HG03045 (cell line): ENCODE data around the gene RRBP1.

Source experiments
- ATAC-seq: cut with Tn5 transposase; IDR thresholded peaks from one replicate; pipeline ENCODE4 v1.9.1; 2021; ENCODE audit warnings: mild to moderate bottlenecking, moderate library complexity; ENCODE audit not compliant: unreplicated experiment

Gene RRBP1

DNA sequence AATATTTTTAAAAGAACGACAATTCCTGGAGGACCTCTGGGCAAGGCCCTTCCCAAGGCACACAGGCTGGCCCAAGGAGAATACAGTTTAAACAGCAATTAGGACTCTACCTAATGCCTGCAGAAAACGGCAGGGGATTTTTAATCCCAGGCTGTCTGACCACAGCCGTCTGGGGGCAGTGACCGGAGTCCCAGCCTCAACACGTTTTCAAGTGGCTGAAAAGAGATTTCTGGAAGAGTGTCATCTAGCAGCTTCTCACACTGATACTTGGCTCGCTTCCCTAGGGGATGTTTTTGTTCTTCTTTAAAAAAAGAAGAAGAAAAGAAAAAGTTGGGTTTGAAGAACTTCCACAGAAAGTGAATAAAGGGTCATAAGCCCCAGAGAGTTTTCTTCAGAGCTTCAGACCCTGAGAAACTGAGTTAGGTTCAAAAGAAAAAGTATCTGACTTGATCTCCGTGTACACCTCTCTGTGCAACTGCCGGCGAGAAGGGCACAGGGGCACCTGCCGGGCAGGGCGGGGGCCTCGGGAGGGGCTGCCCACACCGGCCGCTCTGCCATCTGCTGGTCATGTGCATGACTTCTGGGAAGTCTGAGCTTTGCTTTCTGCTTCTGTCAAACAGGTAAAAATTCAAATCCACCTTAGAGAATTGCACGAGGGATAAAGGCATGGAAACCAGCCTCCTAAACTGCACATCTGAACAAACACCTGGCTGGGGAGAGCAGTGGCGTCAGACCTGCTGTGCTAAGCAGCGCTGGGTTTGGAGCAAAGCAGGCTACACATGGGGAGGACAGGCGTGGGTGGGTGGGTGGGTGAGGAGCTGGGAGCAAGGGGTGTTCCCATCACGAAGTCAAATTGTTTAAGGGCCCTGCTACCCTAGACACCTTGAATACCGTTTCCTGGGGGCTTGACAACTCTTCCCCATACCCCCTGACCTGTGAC lies 33.0 kb downstream of the RRBP1 start:
- ATAC-seq, result no peak

DNA sequence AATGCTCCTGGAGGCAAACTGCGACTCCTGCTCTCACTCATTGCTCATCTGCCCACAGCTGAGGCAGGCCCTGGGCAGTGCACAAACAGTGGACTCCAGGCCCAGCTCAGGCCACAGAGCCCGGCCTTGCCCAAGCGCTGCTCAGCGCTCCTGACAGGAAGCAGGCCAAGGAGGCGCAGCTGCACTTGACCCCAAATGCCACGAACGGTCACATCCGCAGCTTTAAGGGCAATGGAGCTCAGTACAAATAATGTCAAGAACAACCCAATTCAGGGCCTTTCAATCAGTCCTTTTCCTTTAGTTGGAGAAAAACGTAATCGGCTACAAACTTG lies 33.8 kb downstream of the RRBP1 start:
- no peak for ATAC-seq

DNA sequence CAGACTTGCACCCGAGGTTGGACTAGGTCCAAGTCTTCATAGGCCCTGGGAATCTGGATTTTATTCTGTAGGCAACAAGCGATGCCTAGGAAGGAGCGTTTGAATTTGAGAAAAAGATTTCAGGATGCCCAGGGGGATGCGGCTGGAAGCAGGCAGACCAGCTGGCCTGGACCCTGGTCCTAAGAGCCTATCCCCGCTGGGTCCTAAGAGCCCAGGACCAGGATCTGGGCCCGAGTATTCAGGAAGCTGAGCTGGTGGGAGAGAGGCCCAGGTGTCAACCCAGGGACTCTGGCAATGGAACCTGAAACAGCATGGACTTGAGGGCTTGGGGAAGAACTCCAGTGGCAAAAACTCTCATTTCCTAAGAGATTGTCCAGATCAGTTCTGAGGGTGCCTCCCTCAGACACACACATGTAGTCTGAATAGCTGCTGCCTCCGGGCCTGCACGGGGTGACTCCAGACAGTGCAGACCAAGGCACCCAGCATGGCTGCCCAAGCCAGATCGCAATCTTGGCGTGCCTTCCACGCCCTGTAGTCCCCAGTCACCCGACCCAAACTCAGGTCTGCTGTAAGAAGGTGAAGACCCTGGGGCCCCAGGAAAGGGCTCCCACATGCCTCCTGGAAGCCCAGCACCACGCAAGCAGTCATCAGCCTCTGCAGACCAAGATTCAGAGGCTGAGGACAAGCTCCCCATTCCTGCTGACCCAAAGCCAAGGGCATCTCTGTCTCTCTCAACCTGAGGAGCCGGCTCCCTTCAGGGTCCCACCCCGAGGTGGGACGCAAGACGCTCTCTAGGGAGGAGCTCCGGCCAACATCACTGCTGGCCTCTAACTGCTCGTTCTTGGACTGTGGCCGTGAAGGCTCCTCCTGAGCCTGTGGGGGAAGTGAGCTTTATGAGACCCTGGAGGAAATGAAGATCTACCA lies 34.4 kb downstream of the RRBP1 start:
- ATAC-seq, result no peak

DNA sequence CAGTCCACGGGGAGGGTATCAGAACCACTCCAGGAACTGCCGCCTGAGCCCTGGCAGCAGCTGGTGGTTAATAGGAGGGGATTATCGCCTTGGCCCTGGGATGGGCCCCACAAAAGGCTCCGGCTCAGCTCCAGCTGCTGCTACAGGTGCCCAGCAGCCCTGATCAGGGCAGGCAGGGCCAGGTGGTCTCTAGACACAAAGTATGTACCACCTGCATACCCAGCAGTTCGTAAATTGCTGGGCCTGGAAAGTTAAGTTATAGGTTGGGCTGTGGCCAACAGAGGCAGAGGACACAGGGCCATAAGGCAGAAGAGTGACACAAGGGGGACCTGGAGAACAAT lies 35.1 kb downstream of the RRBP1 start:
- ATAC-seq, result no peak

DNA sequence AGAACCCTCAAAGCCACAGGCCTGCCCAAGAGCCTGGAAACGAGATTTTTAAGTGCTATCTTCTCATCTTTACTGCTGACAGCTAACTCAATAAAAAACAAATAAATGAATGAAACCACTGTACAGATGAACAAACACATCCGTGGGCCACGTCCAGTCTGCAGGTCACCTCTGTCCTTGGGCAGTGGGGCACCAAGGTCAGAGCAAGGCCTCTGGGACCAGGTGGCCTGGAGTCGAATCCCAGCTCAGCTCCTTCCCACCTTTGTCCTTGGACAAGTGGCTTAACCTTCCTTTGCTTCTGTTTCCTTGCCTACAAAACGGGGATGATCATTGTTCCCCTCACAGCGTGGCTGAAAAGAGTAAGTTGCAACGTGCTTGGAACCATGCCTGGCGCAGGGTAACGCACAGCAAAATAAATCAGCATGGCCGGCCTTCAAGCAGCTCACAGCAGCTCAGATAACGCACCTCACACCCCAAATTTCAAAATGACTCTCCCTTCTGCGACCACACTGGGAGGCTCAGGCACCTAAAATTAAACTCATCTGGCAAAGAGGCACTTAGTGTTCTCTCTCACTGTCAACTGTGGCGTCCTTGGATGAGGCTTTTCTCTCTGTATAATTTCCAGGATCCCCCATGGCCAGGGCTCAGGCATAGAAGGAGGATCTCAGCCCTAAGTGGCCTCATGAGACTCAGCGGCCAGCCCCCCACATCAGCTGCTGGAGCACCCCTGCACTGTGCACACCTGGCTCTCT lies 35.7 kb downstream of the RRBP1 start:
- ATAC-seq, result no peak

DNA sequence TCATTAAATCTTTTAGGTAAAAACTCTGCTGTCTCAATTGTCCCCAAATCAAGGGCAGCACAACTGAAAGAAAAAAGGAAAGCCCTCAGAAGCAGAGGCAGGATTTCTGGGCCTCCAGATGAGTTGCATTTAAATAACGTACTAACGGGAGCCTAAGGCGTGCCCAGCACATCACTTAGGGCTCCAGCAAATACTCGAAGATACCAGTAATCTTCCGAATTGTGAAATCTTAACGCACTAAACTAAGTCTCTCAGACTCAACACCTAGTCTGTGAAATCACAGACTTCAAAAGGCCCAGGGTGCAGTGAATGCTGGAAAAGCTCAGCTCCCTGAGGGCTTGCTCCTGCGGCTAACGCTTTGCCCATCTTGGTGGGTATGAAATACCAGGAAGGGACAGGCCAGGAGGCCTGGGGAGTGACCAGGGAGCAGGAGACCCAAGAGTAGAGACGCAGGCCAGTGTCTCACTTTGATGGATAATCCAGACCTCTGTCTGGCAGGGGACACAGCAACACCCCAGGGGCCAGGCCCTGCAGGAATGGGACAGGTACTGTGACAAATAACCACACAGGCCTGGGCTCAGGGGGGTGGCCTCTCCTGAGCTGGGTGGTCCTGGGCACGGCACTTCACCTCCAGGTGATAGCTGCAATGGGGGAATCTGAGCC lies 36.4 kb downstream of the RRBP1 start:
- ATAC-seq, result no peak

DNA sequence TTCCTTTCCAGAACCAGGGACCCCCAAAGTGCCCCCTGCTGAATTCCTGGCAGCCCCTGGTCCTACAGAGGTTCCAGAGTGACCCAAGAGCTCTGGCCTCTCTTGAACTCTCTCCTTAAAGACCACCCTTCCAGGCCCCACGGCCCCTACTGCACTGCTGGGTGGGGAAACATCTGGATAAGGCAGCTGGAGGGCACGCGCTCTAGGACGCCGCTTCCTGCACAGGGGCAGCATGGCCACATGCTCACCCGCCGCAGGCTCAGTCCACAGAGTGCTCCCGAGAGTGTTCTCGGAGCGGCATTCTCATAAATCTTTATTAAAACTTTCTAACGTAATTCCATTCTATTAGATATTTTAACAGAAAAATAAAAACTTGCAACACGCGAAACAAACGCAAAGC lies 37.0 kb downstream of the RRBP1 start:
- no peak for ATAC-seq

DNA sequence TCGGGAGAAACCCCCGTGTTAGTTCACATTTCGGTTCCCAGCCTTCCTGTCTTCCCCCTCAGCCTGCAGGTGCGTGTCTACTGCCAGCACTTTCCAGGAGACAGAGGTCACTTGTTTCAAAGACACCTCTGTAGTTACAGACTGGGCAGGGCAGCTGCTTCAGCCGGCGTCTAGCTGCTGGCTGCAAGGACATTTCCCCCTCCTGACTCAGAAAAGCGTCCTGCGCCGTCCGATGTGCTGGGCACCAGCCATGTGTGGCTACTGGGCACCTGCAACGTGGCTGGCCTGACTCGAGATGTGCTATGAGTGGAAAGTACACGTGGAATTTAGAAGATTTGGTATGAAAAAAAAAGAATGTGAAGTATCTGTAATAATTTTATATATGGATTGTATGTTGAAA lies 37.6 kb downstream of the RRBP1 start:
- ATAC-seq, result no peak

DNA sequence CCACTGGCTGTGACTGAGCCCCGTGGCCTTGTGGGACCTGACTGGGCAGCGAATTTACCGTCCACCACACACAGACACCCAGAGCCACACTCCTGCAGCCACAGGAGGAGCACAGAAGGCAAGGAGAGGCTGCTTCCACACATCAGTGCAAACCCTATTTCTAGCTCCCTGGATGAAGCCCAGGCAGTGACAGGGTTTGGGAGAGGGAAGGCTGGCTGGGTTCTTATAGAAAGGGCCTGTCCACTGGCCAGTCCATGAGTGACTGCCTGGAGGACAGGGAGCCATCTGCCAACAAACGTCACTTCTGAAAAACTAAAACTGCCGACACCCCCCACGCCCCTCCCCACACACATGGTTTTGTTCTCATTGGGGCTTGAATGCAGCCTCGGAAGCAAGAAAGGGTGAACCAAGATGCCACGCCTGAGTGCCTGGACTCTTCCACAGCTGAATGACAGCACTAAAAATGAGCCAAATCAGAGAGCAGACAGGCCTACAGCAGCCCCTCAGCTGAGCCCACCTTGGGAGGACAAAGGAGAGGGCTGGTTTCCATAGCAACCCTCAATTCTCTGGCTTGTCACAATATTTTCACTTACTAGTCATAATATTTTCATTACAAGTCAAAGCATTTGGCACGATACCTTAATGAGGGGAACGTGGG lies 38.4 kb downstream of the RRBP1 start:
- ATAC-seq, result no peak

DNA sequence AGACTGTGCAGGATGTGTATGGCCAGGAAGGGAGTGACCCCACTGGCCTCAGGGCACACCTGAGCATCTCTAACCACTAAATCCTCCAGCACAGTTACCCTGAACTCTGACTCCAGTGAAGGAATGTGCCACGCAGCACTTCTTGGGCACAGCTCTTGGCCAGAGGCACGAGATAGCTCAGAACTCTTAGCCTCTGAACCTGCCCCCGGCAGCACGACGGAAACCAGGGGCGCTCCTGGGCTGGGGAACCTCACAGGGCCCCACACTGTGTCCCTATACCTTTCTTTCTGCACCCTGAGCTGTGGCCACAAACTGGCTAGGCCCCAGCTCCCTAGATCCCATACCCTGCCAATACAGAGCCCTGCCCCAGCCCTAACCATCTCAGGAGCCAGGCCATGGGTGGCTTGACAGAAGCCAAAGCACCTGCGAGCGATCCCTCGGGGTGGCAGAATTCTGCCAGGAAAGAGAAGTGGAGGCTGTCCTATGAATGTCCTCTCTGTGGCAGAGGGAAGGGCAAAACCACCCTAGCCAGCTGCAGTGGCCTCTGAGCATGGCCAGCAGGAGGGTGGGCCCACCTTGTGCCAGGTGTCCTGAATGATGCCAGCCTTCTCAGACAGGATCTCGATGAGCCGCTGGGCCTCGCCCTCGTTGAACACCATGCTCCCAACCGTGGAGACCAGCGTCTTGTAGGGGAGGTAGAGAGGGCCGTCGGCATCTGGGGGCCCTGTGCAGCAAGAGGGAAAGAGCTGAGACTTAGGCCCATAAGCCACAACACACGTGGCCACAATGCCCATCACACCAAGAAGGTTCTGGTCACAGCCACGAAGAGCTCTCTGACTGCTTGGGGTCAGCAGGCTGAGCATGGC lies 39.4 kb downstream of the RRBP1 start:
- ATAC-seq, result no peak

DNA sequence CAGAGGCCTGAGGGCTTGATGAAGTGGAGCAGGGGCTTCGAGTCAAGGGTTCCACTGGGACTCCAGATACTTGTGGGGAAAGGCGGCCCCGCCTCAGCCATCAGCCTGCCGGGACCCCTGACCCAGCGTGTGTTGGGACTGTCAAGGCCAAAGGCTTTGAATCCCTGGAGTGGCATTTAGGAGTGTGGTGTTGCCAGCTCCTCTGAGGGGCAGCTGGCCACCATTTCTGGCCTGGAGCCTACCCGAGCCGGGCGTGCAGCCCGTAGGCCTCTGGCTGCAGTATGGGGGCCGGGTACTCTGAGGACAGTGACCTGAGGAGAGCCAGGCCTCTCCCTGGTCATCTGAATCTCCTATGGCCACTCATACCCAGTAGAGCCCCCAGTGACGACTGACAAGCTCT lies 40.0 kb downstream of the RRBP1 start:
- no peak for ATAC-seq

DNA sequence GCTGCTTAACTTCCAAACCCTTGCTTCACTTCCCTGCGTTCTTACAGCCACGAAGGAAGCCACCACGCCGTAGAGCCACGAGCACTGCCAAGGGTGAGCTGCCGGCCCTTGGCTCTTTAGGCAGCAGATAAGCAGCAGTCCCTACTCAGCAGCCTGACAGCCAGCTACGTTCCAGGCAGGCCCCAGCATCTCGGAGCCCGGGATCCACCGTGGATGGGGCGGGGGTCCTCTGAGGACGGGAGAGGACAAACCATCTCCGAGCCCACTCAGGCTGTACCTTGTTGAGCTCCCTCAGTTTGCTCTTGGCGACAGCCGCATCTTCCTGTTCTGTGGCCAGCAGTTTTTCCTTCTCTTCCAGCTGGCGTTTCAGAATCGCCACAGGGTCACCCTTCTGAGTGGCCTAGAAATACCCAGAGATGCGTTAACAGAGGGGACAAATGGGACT lies 40.5 kb downstream of the RRBP1 start:
- no peak for ATAC-seq

DNA sequence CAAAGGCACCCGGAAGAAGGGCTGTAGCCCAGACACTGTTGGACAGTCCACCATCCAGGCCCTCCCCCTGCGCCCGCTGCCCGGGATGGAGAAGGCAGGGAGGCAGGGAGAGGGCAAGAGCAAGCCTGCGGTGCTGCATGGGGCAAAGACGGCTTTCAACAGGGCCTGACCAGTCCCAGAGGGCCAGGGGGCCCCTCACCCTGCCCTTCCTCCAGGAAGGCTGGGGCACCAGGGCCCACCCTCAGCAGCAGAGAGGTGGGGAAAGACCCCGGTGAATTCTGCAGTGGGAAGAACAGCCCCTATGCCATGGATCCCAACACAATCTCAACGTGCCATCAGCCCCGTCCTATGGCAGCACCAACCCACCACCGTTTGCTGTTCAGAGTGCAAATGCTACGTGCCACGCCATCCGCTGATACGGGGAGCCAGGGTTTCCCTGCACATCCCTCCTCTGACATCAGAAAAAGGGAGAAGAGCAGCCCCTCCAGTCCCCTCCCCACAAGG lies 41.1 kb downstream of the RRBP1 start:
- ATAC-seq, result no peak

DNA sequence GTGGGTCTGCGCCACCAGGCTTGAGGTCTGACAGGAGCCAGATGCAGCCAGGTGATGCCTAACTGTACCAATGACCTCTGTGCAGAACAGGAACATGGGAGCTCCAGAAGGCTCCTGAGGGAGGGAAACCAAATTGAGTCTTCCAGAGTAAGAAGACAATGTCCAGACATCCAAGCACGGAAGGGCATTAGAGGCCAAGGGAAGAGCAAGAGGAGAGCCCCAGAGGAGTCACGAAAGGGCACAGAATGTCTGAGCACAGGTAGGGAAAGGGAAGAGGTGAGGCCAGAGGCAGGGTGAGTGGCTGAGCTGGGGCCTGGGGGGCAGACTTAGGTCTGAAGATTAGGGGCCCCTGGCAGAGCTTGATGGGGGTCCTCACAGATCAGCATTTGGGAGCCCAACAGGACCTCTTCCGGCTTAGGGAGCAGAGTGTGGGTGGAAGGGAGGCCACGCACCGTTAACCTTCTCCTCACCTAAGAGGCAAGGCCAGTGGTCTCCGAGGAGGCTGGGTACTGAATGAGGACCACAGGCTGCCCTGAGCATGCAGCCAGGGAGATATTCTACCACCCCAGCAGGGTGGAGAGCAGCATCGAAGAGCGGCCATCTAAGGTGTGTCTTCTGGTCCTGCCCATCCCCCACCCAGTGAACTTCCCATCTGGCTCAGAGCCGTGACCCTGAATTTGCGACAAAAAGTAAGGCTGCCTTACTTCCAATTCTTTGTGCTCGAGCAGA lies 41.7 kb downstream of the RRBP1 start:
- no peak for ATAC-seq

DNA sequence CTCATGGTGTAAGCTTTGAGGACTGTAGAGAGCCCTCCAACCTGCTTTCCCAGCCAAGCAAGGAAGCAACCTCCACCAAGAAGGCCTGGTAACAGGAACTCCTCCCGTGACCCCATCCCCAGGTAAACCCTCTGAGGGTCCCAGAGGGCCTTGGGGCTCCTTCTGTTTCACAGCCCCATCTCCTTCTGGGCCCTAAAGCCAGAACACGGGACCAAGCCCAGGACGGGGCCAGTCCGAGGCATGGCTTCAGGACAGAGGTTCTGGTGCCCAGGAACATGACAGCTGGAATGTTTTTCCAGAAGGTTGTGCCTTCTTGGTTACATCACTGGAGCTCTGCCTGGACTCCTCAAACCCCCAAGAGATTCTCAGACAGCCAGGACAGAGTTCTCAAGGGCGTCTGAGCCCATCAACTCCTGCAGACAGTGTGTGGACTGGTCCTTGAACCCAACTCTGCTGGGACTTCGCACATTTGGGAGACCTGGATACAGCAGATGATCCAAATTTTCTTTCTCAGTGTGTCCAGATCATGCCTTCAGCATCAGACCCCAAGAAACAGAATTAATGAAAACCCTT lies 43.1 kb downstream of the RRBP1 start:
- no peak for ATAC-seq

DNA sequence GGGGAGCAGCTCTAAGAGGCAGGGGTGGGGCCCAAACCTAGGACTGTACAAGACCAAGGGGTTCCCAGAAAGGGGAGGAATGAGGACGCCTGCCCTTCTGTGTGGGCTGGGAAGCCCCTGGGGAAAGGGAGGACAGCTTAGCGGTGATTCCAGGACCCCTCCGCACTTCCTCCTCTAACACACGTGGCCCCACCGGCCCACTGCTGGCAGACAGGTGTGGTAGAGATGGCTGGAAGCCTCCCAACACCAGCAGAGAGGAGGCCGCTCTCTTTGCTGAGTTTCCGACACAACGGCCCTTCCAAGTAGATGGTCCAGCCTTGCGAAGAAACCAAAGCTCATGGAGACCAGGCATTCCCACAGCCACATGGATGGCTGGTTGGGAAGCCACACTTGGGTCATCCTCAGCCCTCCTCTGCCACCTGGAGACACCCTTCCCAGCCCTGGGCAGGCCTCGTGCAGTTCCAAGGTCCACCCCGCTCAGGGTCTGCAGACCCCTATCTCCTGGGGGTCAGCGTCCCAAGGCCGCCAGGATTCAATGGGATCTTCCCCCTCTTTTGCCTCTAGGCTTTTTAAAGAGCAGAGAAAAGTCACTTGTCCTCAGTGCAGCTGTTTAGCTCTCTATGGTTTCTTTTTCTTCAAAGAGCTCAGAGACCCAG lies 43.9 kb downstream of the RRBP1 start:
- ATAC-seq, result no peak

DNA sequence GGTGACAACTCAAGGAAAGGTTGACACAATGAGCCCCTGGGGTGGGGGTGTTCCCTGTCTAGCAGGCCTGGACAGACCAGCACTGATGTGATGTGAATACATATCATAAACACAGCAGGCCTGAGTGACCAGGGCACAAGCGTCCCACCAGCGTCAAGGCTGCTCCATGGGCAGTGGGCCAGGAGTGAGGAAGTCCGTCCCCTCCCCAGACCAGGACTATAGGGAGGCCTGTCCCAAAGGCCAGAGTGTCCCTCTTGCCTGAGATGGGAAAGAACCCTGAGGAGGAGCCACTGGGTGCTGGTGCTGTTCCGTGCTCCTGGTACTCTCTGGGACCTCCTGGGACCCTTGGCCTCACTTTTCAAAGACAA lies 44.6 kb downstream of the RRBP1 start:
- no peak for ATAC-seq
